BLaER1 treated with 17β-estradiol and CSF1 and Interleukin-3, amounts not matched to agents 10 nM and 100 nM (cell line): ENCODE measurements around the gene GABARAP.

Experiments used
- H3K27ac ChIP-seq, 11 experiments: shearing (Covaris generic); formaldehyde crosslinking; 2 replicates each; pipeline ENCODE4 v1.8.1; 2022
- H3K27me3 ChIP-seq, 11 experiments: shearing (Covaris generic); formaldehyde crosslinking; 2 replicates each; pipeline ENCODE4 v1.8.1; 2022
- H3K36me3 ChIP-seq, 11 experiments: shearing (Covaris generic); formaldehyde crosslinking; 2 replicates each; pipeline ENCODE4 v1.8.1; 2022
- H3K4me1 ChIP-seq, 10 experiments: shearing (Covaris generic); formaldehyde crosslinking; 2 replicates each; pipeline ENCODE4 v1.8.1; 2022
- H3K4me2 ChIP-seq, 11 experiments: shearing (Covaris generic); formaldehyde crosslinking; 2 replicates each; pipeline ENCODE4 v1.8.1; 2022
- H3K4me3 ChIP-seq, 10 experiments: shearing (Covaris generic); formaldehyde crosslinking; 2 replicates each; pipeline ENCODE4 v1.8.1; 2022
- H3K9ac ChIP-seq, 11 experiments: shearing (Covaris generic); formaldehyde crosslinking; 2 replicates each; pipeline ENCODE4 v1.8.1; 2022
- H3K9me3 ChIP-seq, 11 experiments: shearing (Covaris generic); formaldehyde crosslinking; replicated peaks in 1 of 11; 2 replicates each; pipeline ENCODE4 v1.8.1; 2022
- H4K20me1 ChIP-seq, 11 experiments: shearing (Covaris generic); formaldehyde crosslinking; 2 replicates each; pipeline ENCODE4 v1.8.1; 2022
- Cebpa-rat ChIP-seq, 11 experiments: shearing (Covaris generic); IDR thresholded peaks; 2 replicates each; pipeline ENCODE4 v1.8.1; 2022

GABARAP gene

GRCh38 chr17:7207120-7208001, 34.9 kb downstream of the GABARAP start:
- Histone ChIP-seq H3K9ac (peak overlapping the region in 2 of 11 experiments; percentile 18 to 28; a peak in 2 of 22 replicates), H3K9me3 (no peaks in the 10 kb centered on the region), H3K4me2 (peak overlapping the region in 6 of 11 experiments; percentile 3 to 42 (median 23); a peak in 8 of 22 replicates), H3K4me1 (peaks cover 33 to 73% (median 59%) of the 10 kb centered on the region in 10 experiments), H3K36me3 (peaks cover 16 to 45% (median 19%) of the 10 kb centered on the region in 11 experiments), H3K4me3 (no peak overlapping the region), H3K27ac (peak overlapping the region in 1 of 11 experiments; percentile 29; a peak in 1 of 22 replicates), H4K20me1 (peaks cover 18 to 93% (median 75%) of the 10 kb centered on the region in 11 experiments; a peak in 20 of 22 replicates), H3K27me3 (no peaks in the 10 kb centered on the region)
- no peak for TF ChIP-seq Cebpa-rat (IDR thresholded peaks at IDR 0.05)

- no peaks in the 10 kb centered on the region for H3K9me3 ChIP-seq
- H3K27me3 ChIP-seq = no peaks in the 10 kb centered on the region
- peak overlapping the region; percentile 59 to 76 (median 69); a peak in 16 of 22 replicates for H3K9ac ChIP-seq
- H3K36me3 ChIP-seq = peaks cover 34 to 62% (median 37%) of the 10 kb centered on the region in 11 experiments
- no peak for TF ChIP-seq Cebpa-rat (IDR thresholded peaks at IDR 0.05)
- H3K4me1 ChIP-seq = peaks cover 26 to 61% (median 50%) of the 10 kb centered on the region in 10 experiments
- peak overlapping the region in 10 of 11 experiments; percentile 53 to 78 (median 74); a peak in 19 of 22 replicates for H3K27ac ChIP-seq
- peaks cover 17 to 77% (median 62%) of the 10 kb centered on the region in 11 experiments; a peak in 20 of 22 replicates for H4K20me1 ChIP-seq
- H3K4me3 ChIP-seq = peak overlapping the region; percentile 42 to 68 (median 54); a peak in 14 of 20 replicates
- H3K4me2 ChIP-seq = peak overlapping the region; percentile 60 to 94 (median 85)
Measured at GRCh38 chr17:7205561-7205960, 36.7 kb downstream of the GABARAP start.

GRCh38 chr17:7204828-7205461, 37.3 kb downstream of the GABARAP start:
- Histone ChIP-seq H3K4me3 (peak overlapping the region; percentile 42 to 68 (median 54)), H3K27me3 (no peaks in the 10 kb centered on the region), H3K4me1 (peaks cover 26 to 56% (median 47%) of the 10 kb centered on the region in 10 experiments), H3K9me3 (no peaks in the 10 kb centered on the region), H3K4me2 (peak overlapping the region; percentile 60 to 94 (median 85)), H3K27ac (peak overlapping the region; percentile 33 to 78 (median 74); a peak in 21 of 22 replicates), H3K9ac (peak overlapping the region; percentile 59 to 76 (median 69)), H4K20me1 (peaks cover 14 to 71% (median 55%) of the 10 kb centered on the region in 11 experiments; a peak in 19 of 22 replicates), H3K36me3 (peaks cover 40 to 62% (median 43%) of the 10 kb centered on the region in 11 experiments)
- TF ChIP-seq Cebpa-rat (IDR thresholded peaks at IDR 0.05) = no peak

GRCh38 chr17:7204336-7204735, 37.9 kb downstream of the GABARAP start:
- H3K9me3 ChIP-seq = no peaks in the 10 kb centered on the region
- H3K27me3 ChIP-seq = no peaks in the 10 kb centered on the region
- peaks cover 26 to 52% (median 47%) of the 10 kb centered on the region in 10 experiments for H3K4me1 ChIP-seq
- H3K9ac ChIP-seq = peak overlapping the region; percentile 59 to 76 (median 69); a peak in 20 of 22 replicates
- H3K27ac ChIP-seq = peak overlapping the region in 10 of 11 experiments; percentile 53 to 78 (median 74); a peak in 20 of 22 replicates
- TF ChIP-seq Cebpa-rat (IDR thresholded peaks at IDR 0.05) = no peak
- H4K20me1 ChIP-seq = peaks cover 14 to 65% (median 49%) of the 10 kb centered on the region in 11 experiments; a peak in 19 of 22 replicates
- H3K4me3 ChIP-seq = peak overlapping the region in 9 of 10 experiments; percentile 42 to 68 (median 54); a peak in 18 of 20 replicates
- H3K4me2 ChIP-seq = peak overlapping the region; percentile 60 to 94 (median 85)
- peaks cover 45 to 66% (median 49%) of the 10 kb centered on the region in 11 experiments for H3K36me3 ChIP-seq

GRCh38 chr17:7203391-7203790, 38.9 kb downstream of the GABARAP start:
- H3K27ac ChIP-seq = peak overlapping the region in 1 of 11 experiments; percentile 78; a peak in 1 of 22 replicates
- H3K4me1 ChIP-seq = peaks cover 26 to 46% (median 41%) of the 10 kb centered on the region in 10 experiments
- H3K9ac ChIP-seq = no peak overlapping the region; a peak in 1 of 22 replicates

GRCh38 chr17:7196651-7197401, 45.4 kb downstream of the GABARAP start:
- Histone ChIP-seq H3K27me3 (no peaks in the 10 kb centered on the region), H3K4me2 (no peak overlapping the region), H3K36me3 (peaks cover 91 to 99% (median 95%) of the 10 kb centered on the region in 11 experiments)

More at GRCh38 chr17:7203391-7203790, 38.9 kb downstream of the GABARAP start:
- Histone ChIP-seq H4K20me1 (peaks cover 13 to 56% (median 40%) of the 10 kb centered on the region in 11 experiments; a peak in 18 of 22 replicates), H3K4me2 (no peak overlapping the region), H3K36me3 (peaks cover 53 to 66% (median 57%) of the 10 kb centered on the region in 11 experiments), H3K9me3 (no peaks in the 10 kb centered on the region), H3K27me3 (no peaks in the 10 kb centered on the region), H3K4me3 (no peak overlapping the region)
- no peak for TF ChIP-seq Cebpa-rat (IDR thresholded peaks at IDR 0.05)

GRCh38 chr17:7195971-7196370, 46.3 kb downstream of the GABARAP start:
- TF ChIP-seq Cebpa-rat (IDR thresholded peaks at IDR 0.05) = no peak
- H3K27ac ChIP-seq = no peak overlapping the region
- H3K4me2 ChIP-seq = no peak overlapping the region
- H3K9ac ChIP-seq = no peak overlapping the region
- H3K9me3 ChIP-seq = no peaks in the 10 kb centered on the region
- H3K4me3 ChIP-seq = no peak overlapping the region
- no peaks in the 10 kb centered on the region for H3K27me3 ChIP-seq
- H4K20me1 ChIP-seq = peaks cover 0 to 57% (median 0%) of the 10 kb centered on the region in 11 experiments; a peak in 8 of 22 replicates
- peaks cover 90 to 99% (median 95%) of the 10 kb centered on the region in 11 experiments for H3K36me3 ChIP-seq
- H3K4me1 ChIP-seq = peaks cover 0 to 7% (median 0%) of the 10 kb centered on the region in 10 experiments; a peak in 2 of 20 replicates

More at GRCh38 chr17:7196651-7197401, 45.4 kb downstream of the GABARAP start:
- no peak overlapping the region for H3K4me3 ChIP-seq
- no peak overlapping the region for H3K27ac ChIP-seq
- H3K4me1 ChIP-seq = peaks cover 0 to 7% (median 0%) of the 10 kb centered on the region in 10 experiments; a peak in 2 of 20 replicates
- no peaks in the 10 kb centered on the region for H3K9me3 ChIP-seq
- H4K20me1 ChIP-seq = peaks cover 0 to 48% (median 0%) of the 10 kb centered on the region in 11 experiments; a peak in 8 of 22 replicates
- no peak overlapping the region for H3K9ac ChIP-seq
- TF ChIP-seq Cebpa-rat (IDR thresholded peaks at IDR 0.05) = no peak
